Mesothelial cell of epicardium (in vitro differentiated cells): ENCODE results near the gene LRRC38. TPM values are rescaled to one million over a fixed set of nuclear protein-coding genes. Genes with fewer than 3 reads are reported as not detected.

Experiments used
- DNase-seq, 2 experiments: peaks; one replicate each; pipeline ENCODE4 v3.0.0; 2021; ENCODE audit warnings: low spot score in 2 of 2; ENCODE audit not compliant: unreplicated experiment in 2 of 2
- H3K27ac Mint-ChIP-seq: 2 replicates; pipeline ENCODE4 v1.8.0; 2021; ENCODE audit warnings: mixed read lengths
- H3K27me3 Mint-ChIP-seq: 2 replicates; pipeline ENCODE4 v1.8.0; 2021; ENCODE audit warnings: low read depth, mixed read lengths
- H3K36me3 Mint-ChIP-seq: 2 replicates; pipeline ENCODE4 v1.8.0; 2021; ENCODE audit warnings: mixed read lengths
- H3K4me1 Mint-ChIP-seq: 2 replicates; pipeline ENCODE4 v1.8.0; 2021; ENCODE audit warnings: mixed read lengths
- H3K4me3 Mint-ChIP-seq: 2 replicates; pipeline ENCODE4 v1.8.0; 2021; ENCODE audit warnings: mild to moderate bottlenecking, moderate library complexity, mixed read lengths
- H3K9me3 Mint-ChIP-seq: 2 replicates; pipeline ENCODE4 v1.8.0; 2021; ENCODE audit warnings: mixed read lengths
- CTCF ChIP-seq: fragments of 200-600 bp; sonication (generic); IDR thresholded peaks from one replicate; pipeline ENCODE4 v1.5.0; 2021; ENCODE audit warnings: antibody characterized with exemption; ENCODE audit not compliant: unreplicated experiment
- total RNA-seq: library from RNA; stranded (reverse); gene quantifications from 3 replicates; pipeline ENCODE4 v1.2.1, GENCODE V29; 2021

The LRRC38 gene
- total RNA-seq, 1 donor from 2014 or later = not detected

GRCh38 chr1:13536571-13536970 is 22.8 kb upstream of the LRRC38 start:
- no peaks in the 10 kb centered on the region for H3K9me3 Mint-ChIP-seq
- H3K36me3 Mint-ChIP-seq = no peaks in the 10 kb centered on the region
- peaks cover 6% of the 10 kb centered on the region for H3K27me3 Mint-ChIP-seq
- no peaks in the 10 kb centered on the region for H3K4me1 Mint-ChIP-seq
- no peak for TF ChIP-seq CTCF
- DNase-seq = no peak
- no peak overlapping the region for H3K4me3 Mint-ChIP-seq
- no peak overlapping the region for H3K27ac Mint-ChIP-seq

GRCh38 chr1:13535227-13535626 is 21.4 kb upstream of the LRRC38 start:
- DNase-seq = no peak
- Mint-ChIP-seq H3K4me3 (no peak overlapping the region), H3K9me3 (no peaks in the 10 kb centered on the region), H3K27ac (no peak overlapping the region), H3K36me3 (no peaks in the 10 kb centered on the region), H3K27me3 (peaks cover 7% of the 10 kb centered on the region), H3K4me1 (no peaks in the 10 kb centered on the region)
- TF ChIP-seq CTCF = no peak

- Mint-ChIP-seq H3K4me3 (no peak overlapping the region), H3K4me1 (no peaks in the 10 kb centered on the region), H3K9me3 (peaks cover 4% of the 10 kb centered on the region), H3K27ac (no peak overlapping the region), H3K27me3 (peaks cover 7% of the 10 kb centered on the region), H3K36me3 (no peaks in the 10 kb centered on the region)
- TF ChIP-seq CTCF = no peak
- DNase-seq = no peak
These were observed 14.5 kb upstream of the LRRC38 start for GRCh38 chr1:13528320-13528719.

- peaks cover 8% of the 10 kb centered on the region for H3K9me3 Mint-ChIP-seq
- peaks cover 34% of the 10 kb centered on the region for H3K27me3 Mint-ChIP-seq
- TF ChIP-seq CTCF = no peak
- no peak overlapping the region for H3K4me3 Mint-ChIP-seq
- H3K4me1 Mint-ChIP-seq = no peaks in the 10 kb centered on the region
- H3K36me3 Mint-ChIP-seq = no peaks in the 10 kb centered on the region
- no peak overlapping the region for H3K27ac Mint-ChIP-seq
- no peak for DNase-seq
These were observed 10.1 kb upstream of the LRRC38 start for GRCh38 chr1:13523780-13524477.

GRCh38 chr1:13520985-13521384 is 7.2 kb upstream of the LRRC38 start:
- Mint-ChIP-seq H3K36me3 (no peaks in the 10 kb centered on the region), H3K27me3 (peaks cover 62% of the 10 kb centered on the region), H3K27ac (no peak overlapping the region), H3K4me1 (no peaks in the 10 kb centered on the region), H3K4me3 (no peak overlapping the region), H3K9me3 (peaks cover 5% of the 10 kb centered on the region)
- no peak for DNase-seq
- TF ChIP-seq CTCF = no peak
